Smooth muscle cell (in vitro differentiated cells): ENCODE measurements around the gene TAGLN2. TPM values are rescaled to one million over a fixed set of nuclear protein-coding genes. Genes with fewer than 3 reads are reported as not detected.

Source experiments
- DNase-seq: peaks from one replicate; lab custom pipeline; 2025; ENCODE audit not compliant: unreplicated experiment; lab: John Stamatoyannopoulos, UW
- H2AFZ ChIP-seq: fragments of 200-600 bp; sonication (generic); 2 replicates; pipeline ENCODE4 v1.6.0; 2016; ENCODE audit warnings: antibody characterized with exemption, low read depth, mild to moderate bottlenecking
- H3F3A ChIP-seq: fragments of 200-600 bp; sonication (generic); 2 replicates; pipeline ENCODE4 v1.6.0; 2017; ENCODE audit warnings: antibody characterized with exemption, low read depth
- H3K27ac ChIP-seq: fragments of 200-600 bp; sonication (generic); 2 replicates; pipeline ENCODE4 v1.5.1; 2016; ENCODE audit warnings: low read depth, mild to moderate bottlenecking
- H3K27me3 ChIP-seq: fragments of 200-600 bp; sonication (generic); 2 replicates; pipeline ENCODE4 v1.6.1; 2016; ENCODE audit warnings: low read depth, mild to moderate bottlenecking
- H3K36me3 ChIP-seq: fragments of 200-600 bp; sonication (generic); 2 replicates; pipeline ENCODE4 v1.5.1; 2016; ENCODE audit warnings: low read depth
- H3K4me1 ChIP-seq: fragments of 200-600 bp; sonication (generic); 2 replicates; pipeline ENCODE4 v1.5.1; 2016; ENCODE audit warnings: low read depth
- H3K4me2 ChIP-seq: fragments of 200-600 bp; sonication (generic); 2 replicates; pipeline ENCODE4 v1.6.0; 2016; ENCODE audit warnings: mild to moderate bottlenecking
- H3K4me3 ChIP-seq: fragments of 200-600 bp; sonication (generic); 2 replicates; pipeline ENCODE4 v1.5.1; 2016; ENCODE audit warnings: mild to moderate bottlenecking
- H3K79me2 ChIP-seq: fragments of 200-600 bp; sonication (generic); 2 replicates; pipeline ENCODE4 v1.6.0; 2016; ENCODE audit warnings: low read depth, mild to moderate bottlenecking
- H3K9ac ChIP-seq: fragments of 200-600 bp; sonication (generic); 2 replicates; pipeline ENCODE4 v1.6.0; 2016; ENCODE audit warnings: low read depth
- H3K9me3 ChIP-seq: fragments of 200-600 bp; sonication (generic); replicated peaks from 2 replicates; pipeline ENCODE4 v1.5.1; 2016; ENCODE audit warnings: low read depth
- H4K20me1 ChIP-seq: fragments of 200-600 bp; sonication (generic); 2 replicates; pipeline ENCODE4 v1.6.0; 2016; ENCODE audit warnings: low read depth
- CTCF ChIP-seq: fragments of 200-600 bp; sonication (generic); IDR thresholded peaks from 2 replicates; pipeline ENCODE4 v1.5.1; 2017; ENCODE audit warnings: borderline replicate concordance, mild to moderate bottlenecking, antibody characterized with exemption; ENCODE audit not compliant: insufficient read depth, poor library complexity, severe bottlenecking
- WGBS: methylation state at CpG from one replicate; pipeline ENCODE4 v1.1.7; 2016; ENCODE audit warnings: low lambda C conversion rate; 5-methylcytosine and 5-hydroxymethylcytosine counted together
- polyA plus RNA-seq: library from polyadenylated mRNA; unstranded; fragments of >200 nt; fragmentation: Nextera tagmentation; extraction: Ambion mirVana; gene quantifications from 2 replicates; pipeline ENCODE4 v1.2.1, GENCODE V29; 2016
- total RNA-seq: library from RNA; depleted of rRNA; stranded (reverse); fragments of >200 nt; gene quantifications from 2 replicates; pipeline ENCODE4 v1.2.3, GENCODE V29; 2014

Gene TAGLN2
- total and polyA plus RNA-seq, 2 experiments from 2014 or later: 408 to 1,005 TPM

GRCh38 chr1:159929155-159930051 is 4.1 kb upstream of the TAGLN2 start:
- no peak for DNase-seq
- WGBS: 65% methylated on average over 48 of the region's 48 CpGs
- no peak overlapping the region for H3K4me2 ChIP-seq
- no peaks in the 10 kb centered on the region for H4K20me1 ChIP-seq
- H2AFZ ChIP-seq: no peak overlapping the region
- no peak for TF ChIP-seq CTCF
- H3K36me3 ChIP-seq: no peaks in the 10 kb centered on the region
- H3K4me3 ChIP-seq: no peak overlapping the region
- no peaks in the 10 kb centered on the region for H3F3A ChIP-seq
- H3K79me2 ChIP-seq: no peaks in the 10 kb centered on the region
- H3K9me3 ChIP-seq: no peaks in the 10 kb centered on the region
- H3K27me3 ChIP-seq: no peaks in the 10 kb centered on the region
- H3K4me1 ChIP-seq: no peaks in the 10 kb centered on the region
- no peak overlapping the region for H3K27ac ChIP-seq
- H3K9ac ChIP-seq: no peak overlapping the region

GRCh38 chr1:159928491-159929050 is 3.3 kb upstream of the TAGLN2 start:
- no peaks in the 10 kb centered on the region for H3K36me3 ChIP-seq
- H4K20me1 ChIP-seq: no peaks in the 10 kb centered on the region
- H3K9me3 ChIP-seq: no peaks in the 10 kb centered on the region
- H3K27ac ChIP-seq: no peak overlapping the region
- H3K4me2 ChIP-seq: no peak overlapping the region
- peaks cover 8% of the 10 kb centered on the region for H3K79me2 ChIP-seq
- no peak for DNase-seq
- peaks cover under 1% of the 10 kb centered on the region for H3F3A ChIP-seq
- H3K4me1 ChIP-seq: peaks cover 4% of the 10 kb centered on the region
- H3K9ac ChIP-seq: no peak overlapping the region
- no peak for TF ChIP-seq CTCF
- H2AFZ ChIP-seq: no peak overlapping the region
- H3K27me3 ChIP-seq: no peaks in the 10 kb centered on the region
- no peak overlapping the region for H3K4me3 ChIP-seq
- WGBS: 95% methylated on average over 18 of the region's 18 CpGs

- Histone ChIP-seq H2AFZ (no peak overlapping the region), H3K36me3 (no peaks in the 10 kb centered on the region), H3K4me3 (no peak overlapping the region), H3K4me1 (peaks cover 10% of the 10 kb centered on the region), H4K20me1 (peaks cover 1% of the 10 kb centered on the region), H3K9ac (no peak overlapping the region), H3K27me3 (no peaks in the 10 kb centered on the region), H3K9me3 (no peaks in the 10 kb centered on the region), H3F3A (peaks cover 4% of the 10 kb centered on the region), H3K27ac (no peak overlapping the region), H3K79me2 (peaks cover 14% of the 10 kb centered on the region), H3K4me2 (no peak overlapping the region)
- WGBS: 80% methylated on average over 13 of the region's 13 CpGs
- TF ChIP-seq CTCF: no peak
- no peak for DNase-seq
Observed at GRCh38 chr1:159927849-159928431, 2.6 kb upstream of the TAGLN2 start.
